ENCODE measurements around the gene CCNK. TPM values are rescaled to one million over a fixed set of nuclear protein-coding genes. Genes with fewer than 3 reads are reported as not detected.
A peak's percentile ranks its signal among the peaks of the same experiment; 100 is the strongest.

The CCNK gene
- total RNA-seq, 4 donors from 2014 or later = 15.0 to 35.3 (median 19.1) TPM

GRCh38 chr14:99514552-99515300 is 33.5 kb downstream of the CCNK start:
- H3K4me3 ChIP-seq = no peak overlapping the region
- DNase-seq (no peak), ATAC-seq (no peak)
- H3K27ac ChIP-seq = no peak overlapping the region
- H3K4me1 ChIP-seq = no peaks in the 10 kb centered on the region
- intact Hi-C loops (cut with DNase I; ENCODE audit: low total_unique reads) (no loop called here), in situ Hi-C loops (cut with MboI; ENCODE audit: low sequenced_read_pairs in 4 of 4) (no loop called here)
- no peak for TF ChIP-seq POLR2A (IDR thresholded peaks at IDR 0.05)
- TF ChIP-seq, protein P1, sequence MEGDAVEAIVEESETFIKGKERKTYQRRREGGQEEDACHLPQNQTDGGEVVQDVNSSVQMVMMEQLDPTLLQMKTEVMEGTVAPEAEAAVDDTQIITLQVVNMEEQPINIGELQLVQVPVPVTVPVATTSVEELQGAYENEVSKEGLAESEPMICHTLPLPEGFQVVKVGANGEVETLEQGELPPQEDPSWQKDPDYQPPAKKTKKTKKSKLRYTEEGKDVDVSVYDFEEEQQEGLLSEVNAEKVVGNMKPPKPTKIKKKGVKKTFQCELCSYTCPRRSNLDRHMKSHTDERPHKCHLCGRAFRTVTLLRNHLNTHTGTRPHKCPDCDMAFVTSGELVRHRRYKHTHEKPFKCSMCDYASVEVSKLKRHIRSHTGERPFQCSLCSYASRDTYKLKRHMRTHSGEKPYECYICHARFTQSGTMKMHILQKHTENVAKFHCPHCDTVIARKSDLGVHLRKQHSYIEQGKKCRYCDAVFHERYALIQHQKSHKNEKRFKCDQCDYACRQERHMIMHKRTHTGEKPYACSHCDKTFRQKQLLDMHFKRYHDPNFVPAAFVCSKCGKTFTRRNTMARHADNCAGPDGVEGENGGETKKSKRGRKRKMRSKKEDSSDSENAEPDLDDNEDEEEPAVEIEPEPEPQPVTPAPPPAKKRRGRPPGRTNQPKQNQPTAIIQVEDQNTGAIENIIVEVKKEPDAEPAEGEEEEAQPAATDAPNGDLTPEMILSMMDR (IDR thresholded peaks at IDR 0.05 in 4 of 5, conservative IDR thresholded peaks at IDR 0.05 in 1 of 5) = no peak
- H3K27me3 ChIP-seq = no peaks in the 10 kb centered on the region
- H3K36me3 ChIP-seq = peaks cover 0 to 16% of the 10 kb centered on the region in 2 donors
- H3K9me3 ChIP-seq = no peaks in the 10 kb centered on the region

DNA sequence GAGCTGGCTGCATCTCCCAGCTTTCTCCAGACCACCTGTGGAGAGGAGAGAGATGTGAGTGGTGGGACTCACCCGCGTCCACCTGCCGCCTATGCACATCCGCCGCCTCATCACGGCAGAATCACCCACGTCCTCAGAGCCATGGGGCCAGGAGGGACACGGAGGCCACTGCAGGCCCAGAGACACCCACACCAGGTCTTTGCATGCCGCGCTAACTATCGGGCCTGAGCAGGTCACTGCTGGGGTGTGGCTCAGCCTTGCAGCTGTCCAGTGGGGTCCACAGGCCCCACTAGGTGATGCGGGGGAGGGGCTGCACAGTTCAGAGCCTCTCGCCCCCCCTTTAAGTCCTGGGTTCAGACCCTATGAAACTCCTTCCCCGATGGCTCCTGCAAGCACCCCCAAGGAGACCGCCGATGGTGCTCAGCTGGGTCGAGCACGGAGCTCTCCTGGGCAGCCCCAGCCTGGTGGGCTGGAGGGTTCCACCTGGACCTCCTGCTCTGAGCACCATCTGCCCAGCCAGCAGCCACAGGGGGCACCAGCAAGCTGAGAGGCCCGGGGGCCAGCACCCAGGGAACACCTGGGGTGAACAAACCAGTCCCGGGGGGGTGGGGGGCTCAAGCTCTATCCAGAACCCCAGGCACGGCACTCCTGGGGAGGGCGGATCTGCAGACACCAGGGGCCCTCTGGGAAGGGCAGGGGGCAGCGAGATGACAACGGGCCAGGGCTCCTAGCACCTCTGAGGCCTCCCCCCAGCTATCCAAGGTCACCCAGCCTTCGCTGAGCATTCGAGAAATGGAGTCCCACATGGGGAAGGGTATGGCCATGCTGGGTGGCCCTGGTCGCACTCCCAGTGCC is 34.3 kb downstream of the CCNK start:
- intact Hi-C loops (cut with DNase I; ENCODE audit: low total_unique reads) (no loop called here), in situ Hi-C loops (cut with MboI; ENCODE audit: low sequenced_read_pairs in 4 of 4) (no loop called here)
- TF ChIP-seq, protein P1 (IDR thresholded peaks at IDR 0.05 in 4 of 5, conservative IDR thresholded peaks at IDR 0.05 in 1 of 5) = no peak
- TF ChIP-seq POLR2A (IDR thresholded peaks at IDR 0.05) = no peak
- no peak overlapping the region for H3K27ac ChIP-seq
- H3K36me3 ChIP-seq = peaks cover 0 to 11% of the 10 kb centered on the region in 2 donors
- no peaks in the 10 kb centered on the region for H3K4me1 ChIP-seq
- H3K9me3 ChIP-seq = no peaks in the 10 kb centered on the region
- H3K4me3 ChIP-seq = no peak overlapping the region
- no peak for ATAC-seq
- H3K27me3 ChIP-seq = no peaks in the 10 kb centered on the region
- no peak for DNase-seq

- peaks cover 0 to 3% of the 10 kb centered on the region in 2 donors for H3K36me3 ChIP-seq
- intact Hi-C loops (cut with DNase I; ENCODE audit: low total_unique reads) = no loop called here
- no peaks in the 10 kb centered on the region for H3K9me3 ChIP-seq
- H3K27me3 ChIP-seq = no peaks in the 10 kb centered on the region
- peak in 1 of 2 donors; percentile 11 for DNase-seq
- H3K27ac ChIP-seq = no peak overlapping the region
- H3K4me3 ChIP-seq = no peak overlapping the region
- in situ Hi-C loops (cut with MboI; ENCODE audit: low sequenced_read_pairs in 4 of 4) = no loop called here
- ATAC-seq = no peak
- TF ChIP-seq POLR2A (IDR thresholded peaks at IDR 0.05) = no peak
- TF ChIP-seq, protein P1 (IDR thresholded peaks at IDR 0.05 in 4 of 5, conservative IDR thresholded peaks at IDR 0.05 in 1 of 5) = no peak
- H3K4me1 ChIP-seq = no peaks in the 10 kb centered on the region
These were observed 35.1 kb downstream of the CCNK start for GRCh38 chr14:99516156-99516870.

- intact Hi-C loops (cut with DNase I; ENCODE audit: low total_unique reads) = no loop called here
- TF ChIP-seq, protein P1 (IDR thresholded peaks at IDR 0.05 in 4 of 5, conservative IDR thresholded peaks at IDR 0.05 in 1 of 5) = no peak
- in situ Hi-C loops (cut with MboI; ENCODE audit: low sequenced_read_pairs in 4 of 4) = no loop called here
These were observed 35.8 kb downstream of the CCNK start for GRCh38 chr14:99516871-99517642.

More at GRCh38 chr14:99516871-99517642, 35.8 kb downstream of the CCNK start:
- no peak for ATAC-seq
- no peaks in the 10 kb centered on the region for H3K4me1 ChIP-seq
- no peaks in the 10 kb centered on the region for H3K9me3 ChIP-seq
- H3K27ac ChIP-seq = no peak overlapping the region
- H3K27me3 ChIP-seq = no peaks in the 10 kb centered on the region
- no peak overlapping the region for H3K4me3 ChIP-seq
- H3K36me3 ChIP-seq = no peaks in the 10 kb centered on the region
- DNase-seq = peak in 1 of 2 donors; percentile 10
